H1 (cell line): ENCODE data around the gene TNS1. TPM values are rescaled to one million over a fixed set of nuclear protein-coding genes. Genes with fewer than 3 reads are reported as not detected.

ENCODE experiments used
- CTCF ChIA-PET: fragments of 300-600 bp; sonication (Branson Sonifier 250); formaldehyde crosslinking; loops from one replicate; lab custom pipeline; 2021; ENCODE audit not compliant: partially characterized antibody; lab: Charles Lee
- POLR2A ChIA-PET: fragments of 300-600 bp; sonication (Branson Sonifier 250); formaldehyde crosslinking; loops from one replicate; lab custom pipeline; 2021; ENCODE audit warnings: inconsistent platforms; ENCODE audit not compliant: partially characterized antibody; lab: Charles Lee
- DNase-seq, 2 experiments: peaks; one replicate each; pipeline versions ENCODE4 v3.0.0 to v3.0.0-alpha.2; 2010 to 2022; ENCODE audit warnings: low spot score in 2 of 2, low read depth in 1 of 2, mixed read lengths in 1 of 2
- FAIRE-seq: peaks from 2 replicates; lab custom pipeline; 2011; peaks lifted over from hg19 to GRCh38; lab: Jason Lieb, UNC
- H2AFZ ChIP-seq: 2 replicates; pipeline ENCODE4 v1.8.1; 2012; ENCODE audit warnings: low read length, inconsistent platforms
- H2AK5ac ChIP-seq: 2 replicates; pipeline ENCODE4 v1.6.1; 2013; ENCODE audit warnings: low read depth, low read length
- H2BK120ac ChIP-seq: replicated peaks from 2 replicates; pipeline ENCODE3; 2013; ENCODE audit warnings: low read depth, low read length, inconsistent platforms
- H2BK12ac ChIP-seq: 2 replicates; pipeline ENCODE4 v1.6.1; 2013; ENCODE audit warnings: low read depth, low read length
- H2BK15ac ChIP-seq: 2 replicates; pipeline ENCODE4 v1.6.1; 2013; ENCODE audit warnings: low read length
- H2BK20ac ChIP-seq: 2 replicates; pipeline ENCODE4 v1.6.1; 2013; ENCODE audit warnings: low read length
- H2BK5ac ChIP-seq: 2 replicates; pipeline ENCODE4 v1.6.1; 2013; ENCODE audit warnings: low read depth, low read length
- H3K14ac ChIP-seq: 2 replicates; pipeline ENCODE4 v1.6.1; 2013; ENCODE audit warnings: inconsistent platforms; ENCODE audit not compliant: insufficient read length
- H3K18ac ChIP-seq: 2 replicates; pipeline ENCODE4 v1.6.1; 2013; ENCODE audit warnings: low read length; ENCODE audit errors: extremely low read depth
- H3K23ac ChIP-seq: 2 replicates; pipeline ENCODE4 v1.6.1; 2013; ENCODE audit warnings: inconsistent platforms; ENCODE audit not compliant: insufficient read length
- H3K23me2 ChIP-seq: 2 replicates; pipeline ENCODE4 v1.6.1; 2013; ENCODE audit warnings: low read depth, low read length
- H3K27ac ChIP-seq: 2 replicates; pipeline ENCODE4 v1.6.1; 2011; ENCODE audit warnings: low read depth, low read length, inconsistent platforms
- H3K27me3 ChIP-seq, 4 experiments: replicated peaks in 1 of 4; 1 replicate in 1 of 4; 2 replicates in 3 of 4; pipeline versions ENCODE4 v1.6.1 to v1.8.1; 2011 to 2013; ENCODE audit warnings: low read length in 3 of 4, mild to moderate bottlenecking in 3 of 4, inconsistent platforms in 2 of 4, mixed read lengths in 2 of 4, moderate library complexity in 1 of 4; ENCODE audit not compliant: control insufficient read depth in 3 of 4, insufficient read depth in 3 of 4; ENCODE audit errors: extremely low read depth in 1 of 4
- H3K36me3 ChIP-seq, 4 experiments: 2 replicates each; pipeline versions ENCODE4 v1.6.1 to v1.8.1; 2011 to 2013; ENCODE audit warnings: mild to moderate bottlenecking in 4 of 4, low read length in 3 of 4, moderate library complexity in 2 of 4, control low read depth in 1 of 4, inconsistent platforms in 1 of 4; ENCODE audit not compliant: insufficient read depth in 4 of 4, control insufficient read depth in 2 of 4
- H3K4ac ChIP-seq: replicated peaks from 2 replicates; pipeline ENCODE3; 2013; ENCODE audit warnings: low read length, low read depth, mixed read lengths, inconsistent platforms; ENCODE audit not compliant: insufficient read length
- H3K4me1 ChIP-seq, 4 experiments: replicated peaks in 1 of 4; 1 replicate in 1 of 4; 2 replicates in 3 of 4; pipeline versions ENCODE4 v1.6.1 to v1.8.1; 2011 to 2013; ENCODE audit warnings: low read length in 3 of 4, inconsistent platforms in 2 of 4, mixed read lengths in 1 of 4; ENCODE audit not compliant: insufficient read depth in 4 of 4, control insufficient read depth in 3 of 4
- H3K4me2 ChIP-seq, 2 experiments: 2 replicates each; pipeline versions ENCODE4 v1.6.1 to v1.8.1; 2011 to 2013; ENCODE audit warnings: low read depth in 2 of 2, low read length in 2 of 2, control low read depth in 1 of 2, inconsistent platforms in 1 of 2, mild to moderate bottlenecking in 1 of 2; ENCODE audit not compliant: insufficient read depth in 1 of 2
- H3K4me3 ChIP-seq, 4 experiments: fragments of 200-600, 300-600 bp in 1 of 4; sonication (generic), shearing (Covaris generic), sonication (Bioruptor Twin) in 1 of 4; 2 replicates each; pipeline versions ENCODE4 v1.5.1 to v1.8.1; 2011 to 2016; ENCODE audit warnings: low read length in 4 of 4, low read depth in 3 of 4, control low read depth in 2 of 4, inconsistent platforms in 2 of 4, mild to moderate bottlenecking in 2 of 4, mixed read lengths in 1 of 4, moderate library complexity in 1 of 4; ENCODE audit not compliant: insufficient read depth in 2 of 4; ENCODE audit errors: extremely low read depth in 1 of 4
- H3K56ac ChIP-seq: replicated peaks from 2 replicates; pipeline ENCODE3; 2013; ENCODE audit warnings: low read depth, mild to moderate bottlenecking, mixed read lengths, low read length, inconsistent platforms; ENCODE audit not compliant: insufficient read length
- H3K79me1 ChIP-seq: 2 replicates; pipeline ENCODE4 v1.6.1; 2013; ENCODE audit warnings: low read depth, low read length, control low read depth
- H3K79me2 ChIP-seq, 2 experiments: 2 replicates each; pipeline versions ENCODE4 v1.6.1 to v1.8.1; 2012 to 2013; ENCODE audit warnings: low read length in 2 of 2, mild to moderate bottlenecking in 2 of 2, inconsistent platforms in 1 of 2; ENCODE audit not compliant: insufficient read depth in 2 of 2, control insufficient read depth in 1 of 2
- H3K9ac ChIP-seq, 4 experiments: replicated peaks in 1 of 4; 1 replicate in 1 of 4; 2 replicates in 3 of 4; pipeline versions ENCODE4 v1.6.1 to v1.8.1; 2011 to 2013; ENCODE audit warnings: low read depth in 3 of 4, low read length in 3 of 4, control low read depth in 2 of 4, mild to moderate bottlenecking in 2 of 4, moderate library complexity in 2 of 4, inconsistent platforms in 1 of 4; ENCODE audit errors: extremely low read depth in 1 of 4
- H3K9me3 ChIP-seq, 2 experiments: 2 replicates each; pipeline versions ENCODE4 v1.6.1 to v1.8.1; 2012 to 2013; ENCODE audit warnings: mild to moderate bottlenecking in 2 of 2, moderate library complexity in 2 of 2, control low read depth in 1 of 2, inconsistent platforms in 1 of 2, low read depth in 1 of 2, low read length in 1 of 2, mixed read lengths in 1 of 2; ENCODE audit not compliant: insufficient read depth in 2 of 2
- H4K20me1 ChIP-seq, 2 experiments: replicated peaks in 1 of 2; 2 replicates each; pipeline versions ENCODE3 to v1.8.1; 2011 to 2013; ENCODE audit warnings: inconsistent platforms in 2 of 2, low read length in 2 of 2, mild to moderate bottlenecking in 1 of 2; ENCODE audit not compliant: insufficient read depth in 2 of 2, control insufficient read depth in 1 of 2
- H4K5ac ChIP-seq: 2 replicates; pipeline ENCODE4 v1.6.1; 2013; ENCODE audit warnings: low read length, low read depth, mixed read lengths, inconsistent platforms; ENCODE audit not compliant: insufficient read length
- H4K8ac ChIP-seq: 2 replicates; pipeline ENCODE4 v1.8.0; 2013; ENCODE audit warnings: mild to moderate bottlenecking, moderate library complexity, low read length, inconsistent platforms; ENCODE audit not compliant: insufficient read depth; ENCODE audit errors: extremely low read depth
- H4K91ac ChIP-seq: replicated peaks from 2 replicates; pipeline ENCODE3; 2013; ENCODE audit warnings: low read length, mixed read lengths, inconsistent platforms; ENCODE audit not compliant: insufficient read length
- ASH2L ChIP-seq: fragments of 200-600, 300-600 bp; sonication (generic); IDR thresholded peaks from one replicate; pipeline ENCODE4 v1.7.1; 2017; ENCODE audit warnings: low read length
- BRCA1 ChIP-seq: IDR thresholded peaks from 2 replicates; pipeline ENCODE4 v1.6.1; 2012; ENCODE audit warnings: low read depth, low read length, improper control_type of control experiment
- CBX8 ChIP-seq: fragments of 300-800, 300-1000 bp; sonication (generic); IDR thresholded peaks from 2 replicates; pipeline ENCODE4 v1.7.1; 2016; ENCODE audit warnings: low read depth, low read length, borderline replicate concordance
- CREB1 ChIP-seq: IDR thresholded peaks from 2 replicates; pipeline ENCODE4 v1.6.1; 2012; ENCODE audit warnings: inconsistent platforms
- GABPA ChIP-seq: IDR thresholded peaks from 2 replicates; pipeline ENCODE4 v1.6.1; 2011; ENCODE audit warnings: mild to moderate bottlenecking, low read length, moderate library complexity, borderline replicate concordance; ENCODE audit not compliant: insufficient read depth
- KDM1A ChIP-seq: fragments of 200-600, 300-600 bp; sonication (generic); IDR thresholded peaks from 2 replicates; pipeline ENCODE4 v1.7.1; 2016; ENCODE audit warnings: mild to moderate bottlenecking, low read length, borderline replicate concordance
- MAX ChIP-seq: IDR thresholded peaks from 2 replicates; pipeline ENCODE4 v1.6.1; 2012; ENCODE audit warnings: inconsistent platforms
- PHF8 ChIP-seq: fragments of 200-600 bp; sonication (generic); conservative IDR thresholded peaks from 2 replicates; pipeline ENCODE4 v1.7.1; 2012; ENCODE audit warnings: low read depth, mild to moderate bottlenecking, inconsistent platforms, low read length, moderate library complexity
- RBBP5 ChIP-seq: IDR thresholded peaks from 2 replicates; pipeline ENCODE4 v1.7.1; 2012; ENCODE audit warnings: low read depth, mild to moderate bottlenecking, inconsistent platforms, low read length, moderate library complexity, borderline replicate concordance
- RFX5 ChIP-seq: IDR thresholded peaks from 2 replicates; pipeline ENCODE4 v1.6.1; 2011; ENCODE audit warnings: low read depth, low read length, improper control_type of control experiment, borderline replicate concordance
- SP4 ChIP-seq: IDR thresholded peaks from 2 replicates; pipeline ENCODE4 v1.6.1; 2012; ENCODE audit warnings: low read length, inconsistent platforms
- SUZ12 ChIP-seq: fragments of 200-600 bp; sonication (generic); IDR thresholded peaks from 2 replicates; pipeline ENCODE4 v1.6.1; 2012; ENCODE audit warnings: mild to moderate bottlenecking, inconsistent platforms, low read length, moderate library complexity, mixed read lengths
- TAF1 ChIP-seq: IDR thresholded peaks from 2 replicates; pipeline ENCODE4 v1.6.1; 2011; ENCODE audit warnings: mild to moderate bottlenecking, low read depth, low read length
- YY1 ChIP-seq: IDR thresholded peaks from 2 replicates; pipeline ENCODE4 v1.6.1; 2011; ENCODE audit warnings: low read depth, mild to moderate bottlenecking, low read length
- WGBS, 2 experiments: shearing (Covaris generic) in 1 of 2; methylation state at CpG; one replicate each; pipeline versions ENCODE4 v1.1.6 to v1.1.7; 2013 to 2015; ENCODE audit warnings: low lambda C conversion rate in 2 of 2, mixed read lengths in 2 of 2, inconsistent platforms in 1 of 2, low coverage in 1 of 2, missing lambda C conversion rate in 1 of 2; ENCODE audit not compliant: insufficient replicate concordance in 2 of 2, insufficient coverage in 1 of 2, insufficient read length in 1 of 2; ENCODE audit errors: extremely low coverage in 1 of 2, missing lambda C conversion rate in 1 of 2; 5-methylcytosine and 5-hydroxymethylcytosine counted together
- polyA plus RNA-seq, 7 experiments: library from polyadenylated mRNA; depleted of rRNA in 3 of 7; stranded (reverse) in 5 of 7; unstranded in 2 of 7; fragments of >200 nt in 5 of 7; fragments of 200-250 nt in 2 of 7; gene quantifications; 1 replicate in 5 of 7; 2 replicates in 1 of 7; 4 replicates in 1 of 7; pipeline versions ENCODE4 v1.2.1 to v1.2.3, GENCODE V29; 2011 to 2013; ENCODE audit warnings: missing spikeins in 2 of 7, mixed read lengths in 2 of 7
- total RNA-seq: library from RNA; stranded (reverse); fragmentation: NEBNext Ultra II Directional; extraction: Animal tissue kit (Norgen Biotek cat#: 25700); gene quantifications from 2 replicates; pipeline ENCODE4 v1.2.1, GENCODE V29; 2021

TNS1 gene
- total and polyA plus RNA-seq, 2 of the 8 experiments (the other 6 are each of a cell fraction or from before 2014, with no cell fraction given) = 1.5 to 5.1 TPM

DNA sequence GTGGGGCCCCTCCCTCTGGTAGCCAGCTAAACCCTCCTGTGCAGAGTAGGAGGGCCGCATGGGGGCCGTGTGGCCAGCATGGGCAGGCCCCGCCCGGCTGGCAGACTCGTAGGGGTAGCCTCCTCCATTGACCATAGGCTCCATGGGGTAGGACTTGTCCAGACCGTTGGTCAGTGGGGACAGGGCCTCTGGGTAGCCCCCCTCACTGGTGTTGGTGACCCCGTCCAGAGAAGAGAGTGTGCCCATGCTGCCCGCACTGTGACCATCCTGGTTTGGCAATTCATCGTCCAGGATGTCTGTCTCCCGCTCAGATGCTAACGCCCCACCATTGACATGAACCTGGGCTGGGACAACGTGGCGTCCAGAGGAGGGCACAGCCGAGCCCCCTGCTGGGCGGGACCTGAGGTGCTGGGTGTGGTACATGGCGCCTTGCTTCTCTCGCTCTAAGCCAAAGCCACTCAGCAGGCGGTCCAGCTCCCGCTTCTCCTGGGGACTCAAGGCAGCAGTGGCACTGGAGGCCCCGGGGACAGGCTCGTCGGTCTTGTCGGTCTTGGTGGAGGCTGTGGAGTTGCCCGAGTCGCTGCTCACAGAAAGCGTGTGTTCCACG is 154.3 kb downstream of the TNS1 start:
- no peaks in the 10 kb centered on the region for H3K79me1 ChIP-seq
- no peaks in the 10 kb centered on the region for H4K20me1 ChIP-seq
- H3K9ac ChIP-seq = no peak overlapping the region; a peak in 1 of 7 replicates
- no peaks in the 10 kb centered on the region for H3K27me3 ChIP-seq
- 86% methylated on average over 25 of the region's 27 CpGs; no CpG with 5 or more reads in 1 of the 2 experiments for WGBS, 2 experiments
- no peak overlapping the region for H2BK5ac ChIP-seq
- DNase-seq (no peak), FAIRE-seq (no peak)
- H2AFZ ChIP-seq = no peak overlapping the region
- no peak overlapping the region for H3K4me2 ChIP-seq
- H4K8ac ChIP-seq = peak overlapping the region; percentile 63; the same call in 1 of the 2 replicates
- no peaks in the 10 kb centered on the region; a peak in 2 of 7 replicates for H3K4me1 ChIP-seq
- no peak overlapping the region for H2BK15ac ChIP-seq
- H3K36me3 ChIP-seq = no peaks in the 10 kb centered on the region
- POLR2A ChIA-PET = no interaction called here
- H2BK120ac ChIP-seq = no peak overlapping the region
- H3K9me3 ChIP-seq = peaks cover 12 to 15% of the 10 kb centered on the region in 2 experiments
- H3K27ac ChIP-seq = no peak overlapping the region
- no peak overlapping the region for H4K5ac ChIP-seq
- no peak overlapping the region for H3K14ac ChIP-seq
- peaks cover 2% of the 10 kb centered on the region; the same call in 1 of the 2 replicates for H3K23me2 ChIP-seq
- no peak overlapping the region for H4K91ac ChIP-seq
- H3K4me3 ChIP-seq = no peak overlapping the region
- no peak overlapping the region for H2BK12ac ChIP-seq
- no peak overlapping the region for H3K4ac ChIP-seq
- H3K79me2 ChIP-seq = no peaks in the 10 kb centered on the region
- CTCF ChIA-PET = interaction anchor here (0.7 to 2.3 kb wide), 7 partner anchors 9 to 1161 kb away, joined by 3 to 11 read pairs (median 3); no protein-coding TSS in a partner anchor
- H3K18ac ChIP-seq = no peak overlapping the region
- H3K23ac ChIP-seq = no peak overlapping the region
- no peak overlapping the region for H2BK20ac ChIP-seq
- H2AK5ac ChIP-seq = no peak overlapping the region
- no peak overlapping the region for H3K56ac ChIP-seq
- TF ChIP-seq PHF8 = no peak
- TF ChIP-seq MAX = no peak
- TF ChIP-seq TAF1 = no peak
- TF ChIP-seq RFX5 = no peak
- TF ChIP-seq BRCA1 = no peak
- no peak for TF ChIP-seq KDM1A
- TF ChIP-seq SP4 = no peak
- no peak for TF ChIP-seq GABPA
- no peak for TF ChIP-seq CBX8
- no peak for TF ChIP-seq SUZ12
- no peak for TF ChIP-seq ASH2L
- no peak for TF ChIP-seq CREB1
- TF ChIP-seq RBBP5 = no peak
- no peak for TF ChIP-seq YY1
